ENCODE results near the gene MED31. TPM values are rescaled to one million over a fixed set of nuclear protein-coding genes. Genes with fewer than 3 reads are reported as not detected.

Gene MED31
- total and polyA plus RNA-seq, 2 of the 13 experiments (the other 11 are each of a cell fraction or from before 2014, with no cell fraction given), result 19.0 to 20.9 TPM

DNA sequence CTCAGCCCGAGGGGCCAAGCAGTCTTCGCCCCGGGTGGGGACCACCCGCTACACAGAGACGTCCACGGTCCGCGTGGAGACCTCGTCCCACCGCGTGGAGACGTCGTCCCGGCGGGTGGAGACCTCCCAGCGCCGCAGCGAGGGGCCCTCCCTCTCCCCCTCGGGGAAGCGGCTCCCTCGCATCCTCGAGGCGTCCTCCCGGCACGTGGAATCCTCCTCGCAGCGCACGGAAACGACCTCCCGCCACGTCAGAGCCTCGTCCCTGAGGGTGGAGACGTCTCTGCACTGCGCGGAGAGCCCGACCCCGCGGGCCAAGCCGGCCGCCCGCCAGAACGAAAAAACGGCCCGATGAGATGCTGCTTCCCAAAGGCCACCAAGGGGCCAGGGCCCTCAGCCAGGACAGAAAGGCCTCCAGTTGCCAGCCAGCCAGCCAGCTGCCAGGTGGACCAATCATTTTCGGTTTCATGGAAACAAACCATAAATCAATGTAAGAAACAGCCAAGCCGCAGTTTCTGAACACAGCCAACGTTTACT lies 581 bp upstream of the MED31 start (continued):
- TF ChIP-seq, protein P1, sequence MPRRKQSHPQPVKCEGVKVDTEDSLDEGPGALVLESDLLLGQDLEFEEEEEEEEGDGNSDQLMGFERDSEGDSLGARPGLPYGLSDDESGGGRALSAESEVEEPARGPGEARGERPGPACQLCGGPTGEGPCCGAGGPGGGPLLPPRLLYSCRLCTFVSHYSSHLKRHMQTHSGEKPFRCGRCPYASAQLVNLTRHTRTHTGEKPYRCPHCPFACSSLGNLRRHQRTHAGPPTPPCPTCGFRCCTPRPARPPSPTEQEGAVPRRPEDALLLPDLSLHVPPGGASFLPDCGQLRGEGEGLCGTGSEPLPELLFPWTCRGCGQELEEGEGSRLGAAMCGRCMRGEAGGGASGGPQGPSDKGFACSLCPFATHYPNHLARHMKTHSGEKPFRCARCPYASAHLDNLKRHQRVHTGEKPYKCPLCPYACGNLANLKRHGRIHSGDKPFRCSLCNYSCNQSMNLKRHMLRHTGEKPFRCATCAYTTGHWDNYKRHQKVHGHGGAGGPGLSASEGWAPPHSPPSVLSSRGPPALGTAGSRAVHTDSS (CRISPR knock-in tag; conservative IDR thresholded peaks at IDR 0.05), result no peak
- TF ChIP-seq, protein P2, sequence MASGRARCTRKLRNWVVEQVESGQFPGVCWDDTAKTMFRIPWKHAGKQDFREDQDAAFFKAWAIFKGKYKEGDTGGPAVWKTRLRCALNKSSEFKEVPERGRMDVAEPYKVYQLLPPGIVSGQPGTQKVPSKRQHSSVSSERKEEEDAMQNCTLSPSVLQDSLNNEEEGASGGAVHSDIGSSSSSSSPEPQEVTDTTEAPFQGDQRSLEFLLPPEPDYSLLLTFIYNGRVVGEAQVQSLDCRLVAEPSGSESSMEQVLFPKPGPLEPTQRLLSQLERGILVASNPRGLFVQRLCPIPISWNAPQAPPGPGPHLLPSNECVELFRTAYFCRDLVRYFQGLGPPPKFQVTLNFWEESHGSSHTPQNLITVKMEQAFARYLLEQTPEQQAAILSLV (CRISPR knock-in tag; IDR thresholded peaks at IDR 0.05; ENCODE audit: borderline replicate concordance), result peak; percentile 98
- TF ChIP-seq, protein P3, sequence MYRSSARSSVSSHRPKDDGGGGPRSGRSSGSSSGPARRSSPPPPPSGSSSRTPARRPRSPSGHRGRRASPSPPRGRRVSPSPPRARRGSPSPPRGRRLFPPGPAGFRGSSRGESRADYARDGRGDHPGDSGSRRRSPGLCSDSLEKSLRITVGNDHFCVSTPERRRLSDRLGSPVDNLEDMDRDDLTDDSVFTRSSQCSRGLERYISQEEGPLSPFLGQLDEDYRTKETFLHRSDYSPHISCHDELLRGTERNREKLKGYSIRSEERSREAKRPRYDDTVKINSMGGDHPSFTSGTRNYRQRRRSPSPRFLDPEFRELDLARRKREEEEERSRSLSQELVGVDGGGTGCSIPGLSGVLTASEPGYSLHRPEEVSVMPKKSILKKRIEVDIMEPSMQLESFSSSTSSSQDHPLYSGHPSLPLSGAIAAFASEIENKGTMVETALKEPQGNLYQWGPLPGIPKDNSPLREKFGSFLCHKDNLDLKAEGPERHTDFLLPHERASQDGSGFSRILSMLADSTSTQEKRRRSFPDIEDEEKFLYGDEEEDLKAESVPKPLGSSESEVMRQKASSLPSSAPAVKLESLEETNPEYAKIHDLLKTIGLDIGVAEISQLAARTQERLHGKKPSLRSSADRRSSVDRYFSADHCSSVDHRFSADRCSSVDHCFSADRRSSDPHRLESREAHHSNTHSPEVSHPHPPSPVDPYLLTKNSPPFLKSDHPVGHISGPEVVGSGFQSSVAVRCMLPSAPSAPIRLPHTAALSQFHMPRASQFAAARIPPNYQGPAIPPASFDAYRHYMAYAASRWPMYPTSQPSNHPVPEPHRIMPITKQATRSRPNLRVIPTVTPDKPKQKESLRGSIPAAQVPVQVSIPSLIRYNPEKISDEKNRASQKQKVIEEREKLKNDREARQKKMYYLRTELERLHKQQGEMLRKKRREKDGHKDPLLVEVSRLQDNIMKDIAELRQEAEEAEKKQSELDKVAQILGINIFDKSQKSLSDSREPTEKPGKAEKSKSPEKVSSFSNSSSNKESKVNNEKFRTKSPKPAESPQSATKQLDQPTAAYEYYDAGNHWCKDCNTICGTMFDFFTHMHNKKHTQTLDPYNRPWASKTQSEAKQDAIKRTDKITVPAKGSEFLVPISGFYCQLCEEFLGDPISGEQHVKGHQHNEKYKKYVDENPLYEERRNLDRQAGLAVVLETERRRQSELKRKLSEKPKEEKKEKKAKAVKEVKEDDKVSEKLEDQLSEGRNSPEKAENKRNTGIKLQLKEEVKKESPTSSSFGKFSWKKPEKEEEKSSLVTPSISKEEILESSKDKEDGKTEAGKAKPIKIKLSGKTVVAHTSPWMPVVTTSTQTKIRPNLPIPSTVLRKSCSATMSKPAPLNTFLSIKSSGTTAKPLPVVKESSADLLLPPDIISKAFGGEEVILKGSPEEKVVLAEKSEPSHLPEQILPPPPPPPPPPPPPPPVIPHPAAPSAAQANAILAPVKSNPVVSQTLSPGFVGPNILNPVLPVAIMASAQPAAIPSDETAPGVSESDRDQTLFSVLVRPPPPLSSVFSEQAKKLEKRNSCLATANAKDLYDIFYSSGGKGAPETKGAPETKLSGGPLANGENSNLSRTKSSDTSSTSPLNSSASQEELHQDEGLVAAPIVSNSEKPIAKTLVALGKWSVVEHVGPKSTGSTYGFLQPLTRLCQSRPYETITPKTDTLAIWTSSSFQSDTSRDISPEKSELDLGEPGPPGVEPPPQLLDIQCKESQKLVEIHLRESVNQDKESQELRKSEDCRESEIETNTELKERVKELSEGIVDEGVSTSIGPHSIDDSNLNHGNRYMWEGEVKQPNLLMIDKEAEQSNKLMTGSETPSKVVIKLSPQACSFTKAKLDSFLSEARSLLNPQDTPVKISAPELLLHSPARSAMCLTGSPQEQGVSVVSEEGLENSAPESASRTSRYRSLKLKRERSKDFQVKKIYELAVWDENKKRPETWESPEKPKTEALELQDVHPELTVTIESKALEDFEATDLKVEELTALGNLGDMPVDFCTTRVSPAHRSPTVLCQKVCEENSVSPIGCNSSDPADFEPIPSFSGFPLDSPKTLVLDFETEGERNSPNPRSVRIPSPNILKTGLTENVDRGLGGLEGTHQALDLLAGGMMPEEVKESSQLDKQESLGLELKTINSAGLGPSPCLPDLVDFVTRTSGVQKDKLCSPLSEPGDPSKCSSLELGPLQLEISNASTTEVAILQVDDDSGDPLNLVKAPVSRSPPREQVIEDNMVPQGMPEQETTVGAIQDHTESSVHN (CRISPR knock-in tag; IDR thresholded peaks at IDR 0.05), result peak; percentile 92
- TF ChIP-seq, protein P4, sequence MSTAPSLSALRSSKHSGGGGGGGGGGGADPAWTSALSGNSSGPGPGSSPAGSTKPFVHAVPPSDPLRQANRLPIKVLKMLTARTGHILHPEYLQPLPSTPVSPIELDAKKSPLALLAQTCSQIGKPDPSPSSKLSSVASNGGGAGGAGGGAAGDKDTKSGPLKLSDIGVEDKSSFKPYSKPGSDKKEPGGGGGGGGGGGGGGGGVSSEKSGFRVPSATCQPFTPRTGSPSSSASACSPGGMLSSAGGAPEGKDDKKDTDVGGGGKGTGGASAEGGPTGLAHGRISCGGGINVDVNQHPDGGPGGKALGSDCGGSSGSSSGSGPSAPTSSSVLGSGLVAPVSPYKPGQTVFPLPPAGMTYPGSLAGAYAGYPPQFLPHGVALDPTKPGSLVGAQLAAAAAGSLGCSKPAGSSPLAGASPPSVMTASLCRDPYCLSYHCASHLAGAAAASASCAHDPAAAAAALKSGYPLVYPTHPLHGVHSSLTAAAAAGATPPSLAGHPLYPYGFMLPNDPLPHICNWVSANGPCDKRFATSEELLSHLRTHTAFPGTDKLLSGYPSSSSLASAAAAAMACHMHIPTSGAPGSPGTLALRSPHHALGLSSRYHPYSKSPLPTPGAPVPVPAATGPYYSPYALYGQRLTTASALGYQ (CRISPR knock-in tag; IDR thresholded peaks at IDR 0.05), result no peak; the same call in 1 of the 2 replicates
- peak; percentile 97; the same call in 1 of the 2 replicates for TF ChIP-seq ZNF598 (CRISPR knock-in tag; IDR thresholded peaks at IDR 0.05; ENCODE audit: borderline replicate concordance)
- peak; percentile 99 for TF ChIP-seq ZNF451 (CRISPR knock-in tag; IDR thresholded peaks at IDR 0.05)
- TF ChIP-seq, protein P5, sequence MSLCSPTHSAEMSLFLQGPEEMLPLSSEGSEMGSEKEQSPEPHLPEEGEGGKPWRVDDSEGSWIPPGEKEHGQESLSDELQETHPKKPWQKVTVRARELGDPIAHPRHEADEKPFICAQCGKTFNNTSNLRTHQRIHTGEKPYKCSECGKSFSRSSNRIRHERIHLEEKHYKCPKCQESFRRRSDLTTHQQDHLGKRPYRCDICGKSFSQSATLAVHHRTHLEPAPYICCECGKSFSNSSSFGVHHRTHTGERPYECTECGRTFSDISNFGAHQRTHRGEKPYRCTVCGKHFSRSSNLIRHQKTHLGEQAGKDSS (CRISPR knock-in tag; IDR thresholded peaks at IDR 0.05; ENCODE audit: borderline replicate concordance, low read depth), result no peak
- peak; percentile 99 for TF ChIP-seq ZNF678 (CRISPR knock-in tag; IDR thresholded peaks at IDR 0.05)
- TF ChIP-seq ZNF644 (CRISPR knock-in tag; IDR thresholded peaks at IDR 0.05; ENCODE audit: low read depth), result no peak
- peak; percentile 98; the same call in 1 of the 2 replicates for TF ChIP-seq NKX3-1 (CRISPR knock-in tag; IDR thresholded peaks at IDR 0.05)
- TF ChIP-seq, protein P6, sequence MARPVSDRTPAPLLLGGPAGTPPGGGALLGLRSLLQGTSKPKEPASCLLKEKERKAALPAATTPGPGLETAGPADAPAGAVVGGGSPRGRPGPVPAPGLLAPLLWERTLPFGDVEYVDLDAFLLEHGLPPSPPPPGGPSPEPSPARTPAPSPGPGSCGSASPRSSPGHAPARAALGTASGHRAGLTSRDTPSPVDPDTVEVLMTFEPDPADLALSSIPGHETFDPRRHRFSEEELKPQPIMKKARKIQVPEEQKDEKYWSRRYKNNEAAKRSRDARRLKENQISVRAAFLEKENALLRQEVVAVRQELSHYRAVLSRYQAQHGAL (CRISPR knock-in tag; IDR thresholded peaks at IDR 0.05; ENCODE audit: not compliant biosample characterization), result no peak
- peak; percentile 99; the same call in 1 of the 2 replicates for TF ChIP-seq ZNF570 (CRISPR knock-in tag; IDR thresholded peaks at IDR 0.05; ENCODE audit: borderline replicate concordance)
- peak; percentile 93; the same call in 1 of the 2 replicates for TF ChIP-seq NAIF1 (CRISPR knock-in tag; IDR thresholded peaks at IDR 0.05; ENCODE audit: borderline replicate concordance)
- peak; percentile 98 for TF ChIP-seq ZNF230 (CRISPR knock-in tag; IDR thresholded peaks at IDR 0.05)

Data from HepG2 (cell line).